Neural crest cell (in vitro differentiated cells): ENCODE results near the gene MYBPC2. TPM values are rescaled to one million over a fixed set of nuclear protein-coding genes. Genes with fewer than 3 reads are reported as not detected.

Experiments
- DNase-seq: peaks from one replicate; pipeline ENCODE4 v3.0.0; 2021; ENCODE audit warnings: low read depth, mixed read lengths, low spot score
- H3K27ac Mint-ChIP-seq: one replicate; pipeline ENCODE4 v1.8.0; 2021; ENCODE audit warnings: mild to moderate bottlenecking, mixed read lengths; ENCODE audit not compliant: unreplicated experiment
- H3K27me3 Mint-ChIP-seq: 2 replicates; pipeline ENCODE4 v1.8.0; 2021; ENCODE audit warnings: low read depth, mild to moderate bottlenecking, mixed read lengths
- H3K36me3 Mint-ChIP-seq: 2 replicates; pipeline ENCODE4 v1.8.0; 2021; ENCODE audit warnings: low read depth, mild to moderate bottlenecking, mixed read lengths
- H3K4me1 Mint-ChIP-seq: 2 replicates; pipeline ENCODE4 v1.8.0; 2021; ENCODE audit warnings: mixed read lengths
- H3K4me3 Mint-ChIP-seq: one replicate; pipeline ENCODE4 v1.8.0; 2021; ENCODE audit warnings: mild to moderate bottlenecking, mixed read lengths
- H3K9me3 Mint-ChIP-seq: 2 replicates; pipeline ENCODE4 v1.8.0; 2021; ENCODE audit warnings: mixed read lengths
- CTCF ChIP-seq: fragments of 200-600 bp; sonication (generic); conservative IDR thresholded peaks from 2 replicates; pipeline ENCODE4 v1.5.0; 2021; ENCODE audit warnings: antibody characterized with exemption, mild to moderate bottlenecking
- total RNA-seq: library from RNA; stranded (reverse); gene quantifications from 2 replicates; pipeline ENCODE4 v1.2.1, GENCODE V29; 2021

Gene MYBPC2
- total RNA-seq, 1 donor from 2014 or later: not detected

DNA sequence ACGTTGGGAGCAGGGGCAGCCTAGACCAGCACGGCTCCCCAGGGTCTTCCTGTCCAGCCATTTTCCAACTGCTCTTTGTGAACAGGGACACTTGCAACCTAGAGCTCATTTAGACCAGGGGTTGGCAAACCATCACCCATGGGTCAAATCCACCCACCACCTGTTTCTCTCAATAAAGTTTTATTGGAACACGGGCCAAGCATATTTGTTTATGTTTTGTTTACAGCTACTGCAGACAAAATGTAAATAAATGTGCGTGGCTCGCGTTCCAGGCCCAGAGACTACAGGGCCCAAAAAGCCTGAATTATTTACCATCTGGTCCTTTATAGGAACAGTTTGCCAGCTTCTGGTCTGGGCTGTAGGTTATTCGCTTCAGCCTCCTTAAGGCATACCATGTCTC is 30.3 kb downstream of the MYBPC2 start:
- H3K27ac Mint-ChIP-seq: no peak overlapping the region
- H3K27me3 Mint-ChIP-seq: peaks cover 8% of the 10 kb centered on the region
- H3K4me1 Mint-ChIP-seq: peaks cover 22% of the 10 kb centered on the region
- no peaks in the 10 kb centered on the region for H3K9me3 Mint-ChIP-seq
- DNase-seq: no peak
- TF ChIP-seq CTCF: no peak
- no peak overlapping the region for H3K4me3 Mint-ChIP-seq
- H3K36me3 Mint-ChIP-seq: no peaks in the 10 kb centered on the region

- Mint-ChIP-seq H3K9me3 (no peaks in the 10 kb centered on the region), H3K4me3 (no peak overlapping the region), H3K36me3 (no peaks in the 10 kb centered on the region), H3K27me3 (peaks cover 8% of the 10 kb centered on the region), H3K4me1 (peaks cover 26% of the 10 kb centered on the region), H3K27ac (peak overlapping the region; percentile 78)
- TF ChIP-seq CTCF: no peak
- no peak for DNase-seq
Measured at GRCh38 chr19:50464348-50464747, 31.7 kb downstream of the MYBPC2 start.

DNA sequence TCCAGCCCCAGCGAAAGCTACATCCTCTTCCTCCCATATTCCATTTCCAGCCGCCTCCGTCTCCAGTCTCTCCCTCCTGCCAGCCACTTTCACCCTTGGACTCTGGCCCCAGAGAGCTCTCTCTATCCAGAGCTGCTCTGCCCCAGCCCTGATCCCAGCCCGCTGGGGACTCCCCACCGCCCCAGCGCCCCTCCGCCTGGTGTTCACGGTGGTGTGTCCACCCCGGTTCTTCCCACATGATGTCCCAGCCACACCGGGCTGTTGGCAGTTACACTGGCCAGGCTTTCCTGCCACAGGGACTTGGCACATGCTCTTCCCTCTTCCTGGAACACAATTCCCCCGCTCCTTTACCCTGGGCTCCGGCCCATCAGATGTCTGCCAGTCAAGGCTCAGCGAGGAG is 32.3 kb downstream of the MYBPC2 start:
- no peaks in the 10 kb centered on the region for H3K9me3 Mint-ChIP-seq
- no peak for TF ChIP-seq CTCF
- H3K4me1 Mint-ChIP-seq: peaks cover 26% of the 10 kb centered on the region
- H3K27me3 Mint-ChIP-seq: peaks cover 8% of the 10 kb centered on the region
- no peaks in the 10 kb centered on the region for H3K36me3 Mint-ChIP-seq
- DNase-seq: no peak
- H3K4me3 Mint-ChIP-seq: no peak overlapping the region
- H3K27ac Mint-ChIP-seq: no peak overlapping the region

- peaks cover 24% of the 10 kb centered on the region for H3K4me1 Mint-ChIP-seq
- H3K9me3 Mint-ChIP-seq: no peaks in the 10 kb centered on the region
- DNase-seq: peak; percentile 59
- H3K27ac Mint-ChIP-seq: peak overlapping the region; percentile 75
- H3K36me3 Mint-ChIP-seq: no peaks in the 10 kb centered on the region
- peaks cover 1% of the 10 kb centered on the region for H3K27me3 Mint-ChIP-seq
- H3K4me3 Mint-ChIP-seq: no peak overlapping the region
- peak; percentile 62 for TF ChIP-seq CTCF
Measured at GRCh38 chr19:50465986-50466705, 33.5 kb downstream of the MYBPC2 start.

GRCh38 chr19:50466706-50467039 is 34.0 kb downstream of the MYBPC2 start:
- Mint-ChIP-seq H3K4me1 (peaks cover 20% of the 10 kb centered on the region), H3K27me3 (no peaks in the 10 kb centered on the region), H3K36me3 (no peaks in the 10 kb centered on the region), H3K4me3 (no peak overlapping the region), H3K9me3 (no peaks in the 10 kb centered on the region), H3K27ac (no peak overlapping the region)
- no peak for TF ChIP-seq CTCF
- no peak for DNase-seq
